Uterus (tissue), 2 donors: ENCODE results near the gene N4BP3.

Source experiments
- CTCF ChIP-seq, 4 experiments: fragments of 200-600 bp in 2 of 4; fragments of 450-650 bp in 2 of 4; sonication (generic) in 2 of 4; IDR thresholded peaks; one replicate each; pipeline ENCODE4 v1.5.1; 2016 to 2019; ENCODE audit warnings: antibody characterized with exemption in 4 of 4, mild to moderate bottlenecking in 2 of 4, moderate library complexity in 1 of 4
- POLR2A ChIP-seq, 2 donors: fragments of 450-650 bp; IDR thresholded peaks; one replicate each; pipeline ENCODE4 v1.6.1; 2016; ENCODE audit warnings: antibody characterized with exemption in 2 of 2, mild to moderate bottlenecking in 1 of 2, moderate library complexity in 1 of 2

GRCh38 chr5:178165581-178165980 is 52.2 kb downstream of the N4BP3 start:
- TF ChIP-seq CTCF (IDR thresholded peaks at IDR 0.05) (no peak), POLR2A (IDR thresholded peaks at IDR 0.05) (no peak)
